H9 (cell line): ENCODE measurements around the gene RAET1G. TPM values are rescaled to one million over a fixed set of nuclear protein-coding genes. Genes with fewer than 3 reads are reported as not detected.

Experiments used
- DNase-seq: peaks from one replicate; pipeline ENCODE4 v3.0.0-alpha.2; 2017
- H2AFZ ChIP-seq: one replicate; pipeline ENCODE4 v1.6.1; 2013; ENCODE audit warnings: mild to moderate bottlenecking, low read length, control low read depth, moderate library complexity
- H2AK5ac ChIP-seq: 2 replicates; pipeline ENCODE4 v1.6.1; 2013; ENCODE audit warnings: low read length, control low read depth, mixed read lengths; ENCODE audit not compliant: insufficient read length
- H2BK120ac ChIP-seq: one replicate; pipeline ENCODE4 v1.6.1; 2013; ENCODE audit warnings: low read depth, mild to moderate bottlenecking, low read length, control low read depth, inconsistent platforms; ENCODE audit not compliant: poor library complexity, severe bottlenecking
- H2BK12ac ChIP-seq: 2 replicates; pipeline ENCODE4 v1.6.1; 2013; ENCODE audit warnings: low read length, control low read depth, mixed read lengths, low read depth; ENCODE audit not compliant: insufficient read length
- H2BK15ac ChIP-seq: 2 replicates; pipeline ENCODE4 v1.6.1; 2013; ENCODE audit warnings: low read depth, low read length, control low read depth
- H2BK20ac ChIP-seq: one replicate; pipeline ENCODE4 v1.6.1; 2013; ENCODE audit warnings: low read depth, mild to moderate bottlenecking, low read length, control low read depth, inconsistent platforms; ENCODE audit not compliant: poor library complexity, severe bottlenecking
- H2BK5ac ChIP-seq: 2 replicates; pipeline ENCODE4 v1.6.1; 2013; ENCODE audit warnings: low read length, control low read depth, mixed read lengths; ENCODE audit not compliant: insufficient read length
- H3K14ac ChIP-seq: 2 replicates; pipeline ENCODE4 v1.6.1; 2013; ENCODE audit warnings: low read length, control low read depth; ENCODE audit not compliant: insufficient read depth
- H3K18ac ChIP-seq: 2 replicates; pipeline ENCODE4 v1.6.1; 2013; ENCODE audit warnings: low read depth, mild to moderate bottlenecking, mixed read lengths, low read length, control low read depth; ENCODE audit not compliant: insufficient read length
- H3K23ac ChIP-seq: 2 replicates; pipeline ENCODE4 v1.6.1; 2013; ENCODE audit warnings: low read length, control low read depth, mixed read lengths, low read depth; ENCODE audit not compliant: insufficient read length
- H3K23me2 ChIP-seq: 2 replicates; pipeline ENCODE4 v1.6.1; 2013; ENCODE audit warnings: low read depth, mild to moderate bottlenecking, mixed read lengths, low read length, control low read depth; ENCODE audit not compliant: insufficient read length, poor library complexity, severe bottlenecking
- H3K27ac ChIP-seq: 2 replicates; pipeline ENCODE4 v1.5.1; 2013; ENCODE audit warnings: low read length, control low read depth, mixed read lengths, low read depth; ENCODE audit not compliant: insufficient read length
- H3K27me3 ChIP-seq: 2 replicates; pipeline ENCODE4 v1.6.1; 2013; ENCODE audit warnings: low read length, control low read depth, inconsistent platforms; ENCODE audit not compliant: insufficient read depth
- H3K4ac ChIP-seq: 2 replicates; pipeline ENCODE4 v1.6.1; 2013; ENCODE audit warnings: low read depth, mild to moderate bottlenecking, control low read depth, inconsistent platforms, low read length, moderate library complexity
- H3K4me1 ChIP-seq: 2 replicates; pipeline ENCODE4 v1.6.1; 2013; ENCODE audit warnings: low read length, control low read depth, inconsistent platforms; ENCODE audit not compliant: insufficient read depth
- H3K4me2 ChIP-seq: 2 replicates; pipeline ENCODE4 v1.6.1; 2013; ENCODE audit warnings: low read length, control low read depth, mixed read lengths; ENCODE audit not compliant: insufficient read length, insufficient read depth
- H3K56ac ChIP-seq: 2 replicates; pipeline ENCODE4 v1.6.1; 2013; ENCODE audit warnings: low read depth, mild to moderate bottlenecking, mixed read lengths, low read length, control low read depth; ENCODE audit not compliant: insufficient read length
- H3K79me1 ChIP-seq: 2 replicates; pipeline ENCODE4 v1.6.1; 2013; ENCODE audit warnings: low read depth, mild to moderate bottlenecking, moderate library complexity, low read length, control low read depth, inconsistent platforms; ENCODE audit not compliant: insufficient read depth, poor library complexity, severe bottlenecking
- H3K79me2 ChIP-seq: 2 replicates; pipeline ENCODE4 v1.6.1; 2013; ENCODE audit warnings: low read length, control low read depth, inconsistent platforms; ENCODE audit not compliant: insufficient read depth
- H3K9ac ChIP-seq: 2 replicates; pipeline ENCODE4 v1.6.1; 2013; ENCODE audit warnings: low read length, control low read depth, mixed read lengths; ENCODE audit not compliant: insufficient read length; ENCODE audit errors: extremely low read depth
- H3K9me3 ChIP-seq: one replicate; pipeline ENCODE4 v1.6.1; 2013; ENCODE audit warnings: low read depth, low read length, inconsistent platforms; ENCODE audit not compliant: control insufficient read depth
- H3T11ph ChIP-seq: one replicate; pipeline ENCODE4 v1.6.1; 2013; ENCODE audit warnings: mild to moderate bottlenecking, low read length, control low read depth, inconsistent platforms
- H4K20me1 ChIP-seq: one replicate; pipeline ENCODE4 v1.6.1; 2013; ENCODE audit not compliant: control insufficient read depth, insufficient read length, insufficient read depth
- H4K5ac ChIP-seq: 2 replicates; pipeline ENCODE4 v1.6.1; 2013; ENCODE audit warnings: low read depth, mild to moderate bottlenecking, mixed read lengths, low read length, control low read depth; ENCODE audit not compliant: insufficient read length
- H4K8ac ChIP-seq: replicated peaks from 2 replicates; pipeline ENCODE4 v1.6.1; 2013; ENCODE audit warnings: low read length, control low read depth, mixed read lengths, low read depth; ENCODE audit not compliant: insufficient read length
- H4K91ac ChIP-seq: 2 replicates; pipeline ENCODE4 v1.6.1; 2013; ENCODE audit warnings: low read depth, mild to moderate bottlenecking, moderate library complexity, mixed read lengths, low read length, control low read depth; ENCODE audit not compliant: insufficient read length
- H3K27ac Mint-ChIP-seq, 3 experiments: 2 replicates in 2 of 3; 3 replicates in 1 of 3; pipeline ENCODE4 v1.8.0; 2020 to 2021; ENCODE audit warnings: mixed read lengths in 3 of 3, mild to moderate bottlenecking in 1 of 3, moderate library complexity in 1 of 3
- H3K27me3 Mint-ChIP-seq: 2 replicates; pipeline ENCODE4 v1.8.0; 2021; ENCODE audit warnings: low read depth, mild to moderate bottlenecking, moderate library complexity, mixed read lengths
- H3K36me3 Mint-ChIP-seq, 3 experiments: 2 replicates in 2 of 3; 3 replicates in 1 of 3; pipeline ENCODE4 v1.8.0; 2020 to 2021; ENCODE audit warnings: low read depth in 3 of 3, mixed read lengths in 3 of 3; ENCODE audit not compliant: insufficient read depth in 1 of 3
- H3K4me1 Mint-ChIP-seq, 2 experiments: 2 replicates each; pipeline ENCODE4 v1.8.0; 2020; ENCODE audit warnings: mixed read lengths in 2 of 2
- H3K4me3 Mint-ChIP-seq, 2 experiments: 2 replicates in 1 of 2; 3 replicates in 1 of 2; pipeline ENCODE4 v1.8.0; 2020 to 2021; ENCODE audit warnings: mild to moderate bottlenecking in 2 of 2, mixed read lengths in 2 of 2, moderate library complexity in 1 of 2
- H3K9me3 Mint-ChIP-seq, 2 experiments: 2 replicates in 1 of 2; 3 replicates in 1 of 2; pipeline ENCODE4 v1.8.0; 2020; ENCODE audit warnings: mild to moderate bottlenecking in 2 of 2, mixed read lengths in 2 of 2, moderate library complexity in 1 of 2
- CTCF ChIP-seq: fragments of 200-600 bp; sonication (generic); conservative IDR thresholded peaks from 3 replicates; pipeline ENCODE4 v1.8.0; 2021; ENCODE audit warnings: antibody characterized with exemption, mild to moderate bottlenecking
- WGBS: extraction: QIAGEN DNeasy Blood & Tissue Kit; methylation state at CpG from one replicate; pipeline ENCODE4 v1.1.7; 2013; ENCODE audit warnings: missing lambda C conversion rate, low lambda C conversion rate, mixed read lengths; ENCODE audit not compliant: insufficient read length; ENCODE audit errors: extremely low coverage; 5-methylcytosine and 5-hydroxymethylcytosine counted together
- total RNA-seq: library from RNA; stranded (reverse); gene quantifications from 2 replicates; pipeline ENCODE4 v1.2.1, GENCODE V29; 2021

Gene RAET1G
- total RNA-seq, 1 experiment from 2014 or later, result not detected

- Histone ChIP-seq H3K4me1 (0 out of 2 replicates have a peak, but pooled peaks cover 2% of the 10 kb centered on the region), H4K20me1 (peaks cover 3% of the 10 kb centered on the region), H4K8ac (no peak overlapping the region), H2BK120ac (no peak overlapping the region), H3K27ac (no peak overlapping the region), H3K4me2 (peak overlapping the region; percentile 72), H4K5ac (no peak overlapping the region), H4K91ac (no peak overlapping the region), H3K79me2 (no peaks in the 10 kb centered on the region), H3K23me2 (peaks cover 14% of the 10 kb centered on the region), H3T11ph (no peak overlapping the region), H2AK5ac (no peak overlapping the region), H3K27me3 (peaks cover 54% of the 10 kb centered on the region), H3K79me1 (no peaks in the 10 kb centered on the region), H3K23ac (no peak overlapping the region), H2BK5ac (no peak overlapping the region), H3K9me3 (no peaks in the 10 kb centered on the region), H3K9ac (peak overlapping the region; percentile 26), H3K4ac (no peak overlapping the region), H2BK12ac (no peak overlapping the region), H2AFZ (no peak overlapping the region), H2BK20ac (no peak overlapping the region), H3K18ac (peak overlapping the region; percentile 56), H2BK15ac (no peak overlapping the region), H3K14ac (peak overlapping the region; percentile 60; the same call in 1 of the 2 replicates), H3K56ac (no peak overlapping the region)
- Mint-ChIP-seq H3K27me3 (peaks cover 100% of the 10 kb centered on the region), H3K27ac (peak overlapping the region; percentile 13 to 83 (median 42); a peak in 3 of 7 replicates), H3K4me3 (peak overlapping the region; percentile 83 to 85), H3K36me3 (peaks cover 0 to 4% (median 0%) of the 10 kb centered on the region in 3 experiments; a peak in 2 of 7 replicates), H3K4me1 (peaks cover 20 to 25% of the 10 kb centered on the region in 2 experiments), H3K9me3 (no peaks in the 10 kb centered on the region; a peak in 1 of 5 replicates)
- peak; percentile 50 for DNase-seq
- no CpG with 5 or more reads among the region's 103 CpGs for WGBS
- TF ChIP-seq CTCF, result no peak
Measured at GRCh38 chr6:149964308-149965193, 41.6 kb upstream of the RAET1G start.
